Measurements from ENCODE around the gene FBLIM1.
A peak's percentile ranks its signal among the peaks of the same experiment; 100 is the strongest.

The FBLIM1 gene

GRCh38 chr1:15739745-15740144 is 18.9 kb upstream of the FBLIM1 start:
- Histone ChIP-seq H3K79me1 (ENCODE audit: low read depth, low read length) (peaks cover 6% of the 10 kb centered on the region), H3K4me1 (ENCODE audit: control insufficient read depth in 2 of 2, insufficient read depth in 1 of 2, low read depth in 1 of 2, low read length in 2 of 2) (peaks cover 2 to 11% of the 10 kb centered on the region in 2 donors), H3K4me3 (ENCODE audit: low read length in 2 of 2) (no peak overlapping the region), H3K9me3 (replicated peaks in 1 of 2; ENCODE audit: control insufficient read depth in 2 of 2, insufficient read depth in 1 of 2, low read depth in 1 of 2, low read length in 2 of 2) (no peaks in the 10 kb centered on the region), H3K23ac (ENCODE audit: low read depth, low read length, poor library complexity) (no peak overlapping the region), H3K14ac (ENCODE audit: low read length) (no peak overlapping the region), H2BK15ac (ENCODE audit: low read length) (no peak overlapping the region), H3K4ac (ENCODE audit: low read length) (no peak overlapping the region), H3K9ac (ENCODE audit: low read depth, low read length, poor library complexity) (no peak overlapping the region), H4K8ac (ENCODE audit: low read depth, low read length) (no peak overlapping the region), H3K36me3 (replicated peaks in 1 of 2; ENCODE audit: control insufficient read depth in 2 of 2, insufficient read depth in 2 of 2, low read length in 2 of 2) (peaks cover 0 to 7% of the 10 kb centered on the region in 2 donors), H3K27me3 (ENCODE audit: control insufficient read depth in 3 of 3, insufficient read depth in 3 of 3, low read depth in 1 of 3, low read length in 3 of 3) (peaks cover 0 to 6% (median 0%) of the 10 kb centered on the region in 3 experiments), H3K18ac (ENCODE audit: low read length) (no peak overlapping the region), H3K27ac (replicated peaks; ENCODE audit: low read length) (no peak overlapping the region), H2BK120ac (ENCODE audit: low read depth, low read length) (no peak overlapping the region), H2BK5ac (ENCODE audit: low read length) (no peak overlapping the region), H2AK5ac (ENCODE audit: low read depth, low read length) (no peak overlapping the region), H2BK12ac (ENCODE audit: low read length) (no peak overlapping the region), H4K91ac (ENCODE audit: low read depth, low read length, poor library complexity) (no peak overlapping the region), H3K4me2 (ENCODE audit: insufficient read depth, low read length, poor library complexity, severe bottlenecking) (no peak overlapping the region), H2AFZ (ENCODE audit: low read length) (no peak overlapping the region)
- no CpG with 5 or more reads among the region's 7 CpGs for WGBS, 2 donors (ENCODE audit: extremely low coverage in 2 of 2, insufficient read length in 2 of 2, insufficient replicate concordance in 1 of 2)
- no peak for DNase-seq (ENCODE audit: low spot score)

DNA sequence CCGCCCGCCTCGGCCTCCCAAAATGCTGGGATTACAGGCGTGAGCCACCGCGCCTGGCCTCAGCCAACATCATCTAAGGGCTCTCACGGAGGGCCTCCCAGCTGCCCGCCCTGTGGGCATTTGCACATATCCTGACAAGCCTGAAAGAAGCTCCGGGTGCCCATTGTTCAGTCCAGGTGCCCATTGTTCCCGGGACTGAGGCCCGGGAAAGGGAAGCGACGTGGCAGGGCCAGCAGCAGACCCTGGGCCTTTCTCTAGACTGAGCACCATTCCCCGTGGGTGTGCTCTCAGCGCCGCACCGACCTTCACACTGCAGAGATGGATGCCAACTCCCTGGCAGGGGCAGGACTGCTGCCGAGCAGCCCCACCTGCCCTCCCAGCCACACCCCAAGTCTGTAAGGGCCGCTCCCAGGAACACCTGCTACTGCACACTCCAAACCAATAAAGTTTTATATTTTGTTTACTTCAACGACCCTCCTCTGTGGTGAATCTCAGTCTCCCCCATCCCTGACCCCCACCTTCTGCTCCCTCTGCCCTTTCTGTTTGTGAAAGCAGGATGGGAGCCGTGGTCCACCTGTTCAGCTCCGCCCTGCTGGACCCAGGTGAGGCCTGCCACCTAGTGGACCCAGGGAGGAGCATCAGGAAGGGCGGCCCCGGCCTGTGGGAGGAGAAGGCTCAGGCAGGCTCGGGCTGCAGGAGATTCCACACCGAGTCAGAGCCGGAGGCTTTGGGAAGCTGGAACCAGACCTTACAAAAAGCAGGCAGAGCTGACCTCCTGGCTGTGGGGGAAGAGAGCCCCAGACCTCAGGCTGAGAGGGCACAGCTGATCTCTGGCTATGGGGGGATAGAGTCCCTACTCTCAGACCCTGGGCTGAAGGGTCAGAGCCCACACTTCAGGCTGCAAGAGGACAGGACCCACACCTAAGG is 17.4 kb upstream of the FBLIM1 start:
- Histone ChIP-seq H3K14ac (ENCODE audit: low read length) (peak overlapping the region; percentile 56), H3K4ac (ENCODE audit: low read length) (no peak overlapping the region), H2AFZ (ENCODE audit: low read length) (peak overlapping the region; percentile 80), H2BK15ac (ENCODE audit: low read length) (peak overlapping the region; percentile 49), H2BK12ac (ENCODE audit: low read length) (peak overlapping the region; percentile 84), H2BK5ac (ENCODE audit: low read length) (peak overlapping the region; percentile 75), H3K27me3 (ENCODE audit: control insufficient read depth in 3 of 3, insufficient read depth in 3 of 3, low read depth in 1 of 3, low read length in 3 of 3) (peaks cover 0 to 8% (median 0%) of the 10 kb centered on the region in 3 experiments), H3K36me3 (replicated peaks in 1 of 2; ENCODE audit: control insufficient read depth in 2 of 2, insufficient read depth in 2 of 2, low read length in 2 of 2) (no peaks in the 10 kb centered on the region), H4K91ac (ENCODE audit: low read depth, low read length, poor library complexity) (no peak overlapping the region), H3K18ac (ENCODE audit: low read length) (peak overlapping the region; percentile 92), H3K9ac (ENCODE audit: low read depth, low read length, poor library complexity) (peak overlapping the region; percentile 9), H3K79me1 (ENCODE audit: low read depth, low read length) (peaks cover 4% of the 10 kb centered on the region), H4K8ac (ENCODE audit: low read depth, low read length) (no peak overlapping the region), H2AK5ac (ENCODE audit: low read depth, low read length) (peak overlapping the region; percentile 47), H3K23ac (ENCODE audit: low read depth, low read length, poor library complexity) (peak overlapping the region; percentile 65), H3K4me1 (ENCODE audit: control insufficient read depth in 2 of 2, insufficient read depth in 1 of 2, low read depth in 1 of 2, low read length in 2 of 2) (peaks cover 2 to 7% of the 10 kb centered on the region in 2 donors), H2BK120ac (ENCODE audit: low read depth, low read length) (no peak overlapping the region), H3K27ac (replicated peaks; ENCODE audit: low read length) (no peak overlapping the region), H3K4me3 (ENCODE audit: low read length in 2 of 2) (no peak overlapping the region), H3K9me3 (replicated peaks in 1 of 2; ENCODE audit: control insufficient read depth in 2 of 2, insufficient read depth in 1 of 2, low read depth in 1 of 2, low read length in 2 of 2) (no peaks in the 10 kb centered on the region), H3K4me2 (ENCODE audit: insufficient read depth, low read length, poor library complexity, severe bottlenecking) (no peak overlapping the region)
- no peak for DNase-seq (ENCODE audit: low spot score)
- WGBS, 2 donors (ENCODE audit: extremely low coverage in 2 of 2, insufficient read length in 2 of 2, insufficient replicate concordance in 1 of 2) = no CpG with 5 or more reads among the region's 27 CpGs

DNA sequence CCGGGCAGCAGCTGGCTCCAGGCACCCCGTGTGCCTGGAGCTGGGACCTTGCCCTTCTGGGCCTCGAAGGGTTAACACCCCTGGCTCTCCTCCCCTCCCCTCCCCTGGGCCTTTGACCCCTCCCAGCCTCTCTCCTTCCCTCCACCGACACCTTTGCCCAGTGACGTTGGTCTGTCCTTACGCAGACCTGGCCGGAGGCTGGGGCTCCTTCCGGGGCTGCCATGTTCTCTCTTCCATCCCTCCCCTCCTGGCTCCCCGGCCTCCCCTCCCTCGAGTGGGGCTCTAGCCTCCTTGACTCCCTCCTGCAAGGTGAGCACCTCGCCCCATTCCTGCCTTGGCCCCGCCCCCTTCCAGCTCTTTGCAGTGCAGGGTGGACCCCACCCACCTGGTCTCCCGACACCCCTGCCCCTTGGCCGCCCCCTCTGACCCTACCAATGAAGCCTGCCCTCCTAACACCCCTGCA is 16.2 kb upstream of the FBLIM1 start, which contains the start of gene TMEM82:
TMEM82 (plus strand) TSS at position 161 of the 463 bp plus-strand sequence; CDS start at position 222, 61 bp downstream.
- H2AFZ ChIP-seq (ENCODE audit: low read length) = peak within 1 kb of the TSS; percentile 80
- H2BK5ac ChIP-seq (ENCODE audit: low read length) = peak within 1 kb of the TSS; percentile 87
- peak within 1 kb of the TSS; percentile 37 for H3K4ac ChIP-seq (ENCODE audit: low read length)
- DNase-seq (ENCODE audit: low spot score) = no peak
- no peak within 1 kb of the TSS for H4K91ac ChIP-seq (ENCODE audit: low read depth, low read length, poor library complexity)
- H2BK12ac ChIP-seq (ENCODE audit: low read length) = peak within 1 kb of the TSS; percentile 84
- no peak within 1 kb of the TSS for H3K9ac ChIP-seq (ENCODE audit: low read depth, low read length, poor library complexity)
- H4K8ac ChIP-seq (ENCODE audit: low read depth, low read length) = no peak within 1 kb of the TSS
- no peak within 1 kb of the TSS for H3K27ac ChIP-seq (replicated peaks; ENCODE audit: low read length)
- peak within 1 kb of the TSS; percentile 92 for H3K18ac ChIP-seq (ENCODE audit: low read length)
- WGBS, 2 donors (ENCODE audit: extremely low coverage in 2 of 2, insufficient read length in 2 of 2, insufficient replicate concordance in 1 of 2) = no CpG with 5 or more reads among the region's 14 CpGs
- H2BK120ac ChIP-seq (ENCODE audit: low read depth, low read length) = no peak within 1 kb of the TSS
- peaks cover 2 to 6% of the 10 kb centered on the region in 2 donors for H3K4me1 ChIP-seq (ENCODE audit: control insufficient read depth in 2 of 2, insufficient read depth in 1 of 2, low read depth in 1 of 2, low read length in 2 of 2)
- peak within 1 kb of the TSS; percentile 25 for H3K4me2 ChIP-seq (ENCODE audit: insufficient read depth, low read length, poor library complexity, severe bottlenecking)
- H3K9me3 ChIP-seq (replicated peaks in 1 of 2; ENCODE audit: control insufficient read depth in 2 of 2, insufficient read depth in 1 of 2, low read depth in 1 of 2, low read length in 2 of 2) = no peaks in the 10 kb centered on the region
- no peak within 1 kb of the TSS for H3K4me3 ChIP-seq (ENCODE audit: low read length in 2 of 2)
- peak within 1 kb of the TSS; percentile 95 for H2AK5ac ChIP-seq (ENCODE audit: low read depth, low read length)
- peak within 1 kb of the TSS; percentile 65 for H3K23ac ChIP-seq (ENCODE audit: low read depth, low read length, poor library complexity)
- peak within 1 kb of the TSS; percentile 49 for H2BK15ac ChIP-seq (ENCODE audit: low read length)
- H3K14ac ChIP-seq (ENCODE audit: low read length) = peak within 1 kb of the TSS; percentile 56
- H3K27me3 ChIP-seq (ENCODE audit: control insufficient read depth in 3 of 3, insufficient read depth in 3 of 3, low read depth in 1 of 3, low read length in 3 of 3) = peaks cover 0 to 12% (median 0%) of the 10 kb centered on the region in 3 experiments
- H3K79me1 ChIP-seq (ENCODE audit: low read depth, low read length) = peaks cover 2% of the 10 kb centered on the region
- no peaks in the 10 kb centered on the region for H3K36me3 ChIP-seq (replicated peaks in 1 of 2; ENCODE audit: control insufficient read depth in 2 of 2, insufficient read depth in 2 of 2, low read length in 2 of 2)

DNA sequence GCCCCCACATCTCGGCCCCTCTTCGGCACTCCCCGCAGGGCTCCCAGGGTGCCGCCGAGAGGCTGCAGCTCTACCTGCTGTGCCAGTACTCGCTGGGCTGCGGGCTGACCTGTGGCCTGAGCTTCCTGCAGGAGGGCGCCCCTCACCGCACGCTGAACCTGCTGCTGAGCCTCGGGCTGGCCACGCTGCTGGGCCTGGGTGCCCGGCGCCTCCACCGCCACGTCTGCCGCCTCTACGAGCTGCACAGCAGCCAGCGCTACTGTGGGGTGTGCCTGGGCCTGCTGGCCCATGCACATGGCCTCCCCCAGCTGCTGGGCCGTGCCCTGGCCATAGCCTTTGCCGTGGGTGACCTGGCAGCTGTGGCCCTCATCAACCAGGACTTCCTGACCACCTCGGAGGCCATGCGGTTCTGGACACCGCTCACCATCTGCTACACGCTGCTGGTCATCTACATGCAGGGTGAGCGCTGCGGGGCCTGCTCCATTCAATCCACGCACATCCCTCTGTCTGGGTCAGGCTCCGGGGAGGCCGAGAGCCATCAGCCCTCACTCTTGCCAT is 14.4 kb upstream of the FBLIM1 start:
- H2AK5ac ChIP-seq (ENCODE audit: low read depth, low read length) = peak overlapping the region; percentile 81
- peak overlapping the region; percentile 65 for H3K18ac ChIP-seq (ENCODE audit: low read length)
- H2BK5ac ChIP-seq (ENCODE audit: low read length) = peak overlapping the region; percentile 22
- peak overlapping the region; percentile 44 for H3K9ac ChIP-seq (ENCODE audit: low read depth, low read length, poor library complexity)
- no peaks in the 10 kb centered on the region for H3K9me3 ChIP-seq (replicated peaks in 1 of 2; ENCODE audit: control insufficient read depth in 2 of 2, insufficient read depth in 1 of 2, low read depth in 1 of 2, low read length in 2 of 2)
- H3K79me1 ChIP-seq (ENCODE audit: low read depth, low read length) = peaks cover 2% of the 10 kb centered on the region
- H3K27me3 ChIP-seq (ENCODE audit: control insufficient read depth in 3 of 3, insufficient read depth in 3 of 3, low read depth in 1 of 3, low read length in 3 of 3) = peaks cover 0 to 12% (median 0%) of the 10 kb centered on the region in 3 experiments
- peak overlapping the region; percentile 90 for H2BK12ac ChIP-seq (ENCODE audit: low read length)
- no peak overlapping the region for H3K27ac ChIP-seq (replicated peaks; ENCODE audit: low read length)
- WGBS, 2 donors (ENCODE audit: extremely low coverage in 2 of 2, insufficient read length in 2 of 2, insufficient replicate concordance in 1 of 2) = no CpG with 5 or more reads among the region's 30 CpGs
- H3K4me1 ChIP-seq (ENCODE audit: control insufficient read depth in 2 of 2, insufficient read depth in 1 of 2, low read depth in 1 of 2, low read length in 2 of 2) = peaks cover 0 to 6% of the 10 kb centered on the region in 2 donors
- H3K23ac ChIP-seq (ENCODE audit: low read depth, low read length, poor library complexity) = peak overlapping the region; percentile 83
- peak overlapping the region; percentile 84 for H3K4ac ChIP-seq (ENCODE audit: low read length)
- H3K4me2 ChIP-seq (ENCODE audit: insufficient read depth, low read length, poor library complexity, severe bottlenecking) = no peak overlapping the region
- H3K14ac ChIP-seq (ENCODE audit: low read length) = peak overlapping the region; percentile 71
- peak overlapping the region; percentile 64 for H2BK15ac ChIP-seq (ENCODE audit: low read length)
- H2AFZ ChIP-seq (ENCODE audit: low read length) = peak overlapping the region; percentile 47
- no peak overlapping the region for H2BK120ac ChIP-seq (ENCODE audit: low read depth, low read length)
- no peak overlapping the region for H3K4me3 ChIP-seq (ENCODE audit: low read length in 2 of 2)
- H4K8ac ChIP-seq (ENCODE audit: low read depth, low read length) = no peak overlapping the region
- no peak overlapping the region for H4K91ac ChIP-seq (ENCODE audit: low read depth, low read length, poor library complexity)
- DNase-seq (ENCODE audit: low spot score) = no peak
- H3K36me3 ChIP-seq (replicated peaks in 1 of 2; ENCODE audit: control insufficient read depth in 2 of 2, insufficient read depth in 2 of 2, low read length in 2 of 2) = no peaks in the 10 kb centered on the region
